ENCODE results near the gene FIBCD1. TPM values are rescaled to one million over a fixed set of nuclear protein-coding genes. Genes with fewer than 3 reads are reported as not detected.

Gene FIBCD1
- total and polyA plus RNA-seq, 2 of the 8 experiments (the other 6 are each of a cell fraction or from before 2014, with no cell fraction given): 6.1 to 8.8 TPM

- Histone ChIP-seq H2BK120ac (replicated peaks; ENCODE audit: low read depth, low read length) (no peak overlapping the region), H4K20me1 (replicated peaks in 1 of 2; ENCODE audit: control insufficient read depth in 1 of 2, insufficient read depth in 2 of 2, low read length in 2 of 2) (peaks cover 4 to 9% of the 10 kb centered on the region in 2 experiments), H3K4ac (replicated peaks; ENCODE audit: insufficient read length, low read depth, low read length) (no peak overlapping the region), H2BK15ac (ENCODE audit: low read length) (no peak overlapping the region), H3K4me1 (replicated peaks in 1 of 4; ENCODE audit: control insufficient read depth in 3 of 4, insufficient read depth in 4 of 4, low read length in 3 of 4) (no peaks in the 10 kb centered on the region), H4K91ac (replicated peaks; ENCODE audit: insufficient read length, low read length) (no peak overlapping the region), H3K14ac (ENCODE audit: insufficient read length) (no peak overlapping the region), H4K5ac (ENCODE audit: insufficient read length, low read depth, low read length) (no peak overlapping the region), H3K79me1 (ENCODE audit: low read depth, low read length) (no peaks in the 10 kb centered on the region), H4K8ac (ENCODE audit: extremely low read depth, insufficient read depth, low read length) (no peak overlapping the region), H3K27me3 (replicated peaks in 1 of 4; ENCODE audit: control insufficient read depth in 3 of 4, extremely low read depth in 1 of 4, insufficient read depth in 3 of 4, low read length in 3 of 4) (no peaks in the 10 kb centered on the region), H3K23me2 (ENCODE audit: low read depth, low read length) (no peaks in the 10 kb centered on the region), H3K79me2 (ENCODE audit: control insufficient read depth in 1 of 2, insufficient read depth in 2 of 2, low read length in 2 of 2) (no peaks in the 10 kb centered on the region), H3K36me3 (ENCODE audit: control insufficient read depth in 2 of 4, insufficient read depth in 4 of 4, low read length in 3 of 4) (peaks cover 15 to 64% (median 45%) of the 10 kb centered on the region in 4 experiments; a peak in 7 of 8 replicates), H3K4me2 (ENCODE audit: insufficient read depth in 1 of 2, low read depth in 2 of 2, low read length in 2 of 2) (no peak overlapping the region), H2BK12ac (ENCODE audit: low read depth, low read length) (no peak overlapping the region), H2AFZ (ENCODE audit: low read length) (no peak overlapping the region), H2BK5ac (ENCODE audit: low read depth, low read length) (0 out of 2 replicates have a peak overlapping the region, but pooled peaks have one; percentile 32), H3K9me3 (ENCODE audit: insufficient read depth in 2 of 2, low read depth in 1 of 2, low read length in 1 of 2) (no peaks in the 10 kb centered on the region), H3K23ac (ENCODE audit: insufficient read length) (no peak overlapping the region), H3K56ac (replicated peaks; ENCODE audit: insufficient read length, low read depth, low read length) (no peak overlapping the region), H3K18ac (ENCODE audit: extremely low read depth, low read length) (no peak overlapping the region), H3K27ac (ENCODE audit: low read depth, low read length) (no peak overlapping the region), H3K4me3 (ENCODE audit: extremely low read depth in 1 of 4, insufficient read depth in 2 of 4, low read depth in 3 of 4, low read length in 4 of 4) (no peak overlapping the region), H2BK20ac (ENCODE audit: low read length) (no peak overlapping the region), H2AK5ac (ENCODE audit: low read depth, low read length) (no peak overlapping the region), H3K9ac (replicated peaks in 1 of 4; ENCODE audit: extremely low read depth in 1 of 4, low read depth in 3 of 4, low read length in 3 of 4) (no peak overlapping the region)
- ChIA-PET CTCF (ENCODE audit: partially characterized antibody) (interaction anchor here (0.9 to 8.2 kb wide), 4 partner anchors 17 to 454 kb away, joined by 3 to 49 read pairs (median 25); no protein-coding TSS in a partner anchor), POLR2A (ENCODE audit: partially characterized antibody) (no interaction called here)
- FAIRE-seq: no peak
- DNase-seq (ENCODE audit: low read depth in 1 of 2, low spot score in 2 of 2): no peak
- WGBS, 2 experiments (ENCODE audit: extremely low coverage in 1 of 2, insufficient coverage in 1 of 2, insufficient read length in 1 of 2, insufficient replicate concordance in 2 of 2, low coverage in 1 of 2, low lambda C conversion rate in 2 of 2, missing lambda C conversion rate in 1 of 2): 91% methylated on average over 25 of the region's 25 CpGs; no CpG with 5 or more reads in 1 of the 2 experiments
- TF ChIP-seq CHD1 (IDR thresholded peaks at IDR 0.05; ENCODE audit: low read depth, low read length) (no peak), BACH1 (IDR thresholded peaks at IDR 0.05; ENCODE audit: low read length) (no peak), CBX5 (IDR thresholded peaks at IDR 0.05; ENCODE audit: low read depth, low read length) (no peak), GABPA (IDR thresholded peaks at IDR 0.05; ENCODE audit: borderline replicate concordance, insufficient read depth, low read length) (no peak), KDM5A (IDR thresholded peaks at IDR 0.05; ENCODE audit: low read length) (no peak), POLR2AphosphoS5 (IDR thresholded peaks at IDR 0.05; ENCODE audit: low read depth, low read length) (no peak), HDAC2 (IDR thresholded peaks at IDR 0.05; ENCODE audit: borderline replicate concordance in 1 of 2, low read depth in 2 of 2, low read length in 2 of 2) (no peak), TAF7 (optimal IDR thresholded peaks at IDR 0.05; ENCODE audit: borderline replicate concordance, low read depth, low read length) (no peak), KDM1A (IDR thresholded peaks at IDR 0.05; ENCODE audit: borderline replicate concordance, low read length) (no peak), FOSL1 (IDR thresholded peaks at IDR 0.05; ENCODE audit: insufficient read depth, low read depth, low read length) (no peak), TCF12 (IDR thresholded peaks at IDR 0.05; ENCODE audit: low read depth, low read length) (no peak), SUZ12 (IDR thresholded peaks at IDR 0.05; ENCODE audit: low read length) (no peak), TAF1 (IDR thresholded peaks at IDR 0.05; ENCODE audit: low read depth, low read length) (no peak), RBBP5 (IDR thresholded peaks at IDR 0.05; ENCODE audit: borderline replicate concordance, low read depth, low read length) (no peak)
These were observed 51.4 kb downstream of the FIBCD1 start for GRCh38 chr9:130887494-130888144.
